Activated T-helper 1 cell treated with anti-CD3 and anti-CD28 coated beads, Interleukin-2, amount 50 U/mL, for 16 hours (primary cell): ENCODE measurements around the gene ABLIM2.

ENCODE experiments used
- DNase-seq, 2 donors: peaks; one replicate each; pipeline ENCODE4 v3.0.0-alpha.2; 2020; ENCODE audit warnings: low read depth in 1 of 2, low spot score in 1 of 2

Gene ABLIM2

GRCh38 chr4:8158710-8159536 lies at the start of gene ABLIM2:
TSS of gene ABLIM2 (minus strand) at chr4:8158813. CDS start at chr4:8158689, 124 bp downstream.
- peak; percentile 98 to 99 for DNase-seq

GRCh38 chr4:8207314-8207713 lies 48.7 kb upstream of the ABLIM2 start:
- DNase-seq: no peak

DNA sequence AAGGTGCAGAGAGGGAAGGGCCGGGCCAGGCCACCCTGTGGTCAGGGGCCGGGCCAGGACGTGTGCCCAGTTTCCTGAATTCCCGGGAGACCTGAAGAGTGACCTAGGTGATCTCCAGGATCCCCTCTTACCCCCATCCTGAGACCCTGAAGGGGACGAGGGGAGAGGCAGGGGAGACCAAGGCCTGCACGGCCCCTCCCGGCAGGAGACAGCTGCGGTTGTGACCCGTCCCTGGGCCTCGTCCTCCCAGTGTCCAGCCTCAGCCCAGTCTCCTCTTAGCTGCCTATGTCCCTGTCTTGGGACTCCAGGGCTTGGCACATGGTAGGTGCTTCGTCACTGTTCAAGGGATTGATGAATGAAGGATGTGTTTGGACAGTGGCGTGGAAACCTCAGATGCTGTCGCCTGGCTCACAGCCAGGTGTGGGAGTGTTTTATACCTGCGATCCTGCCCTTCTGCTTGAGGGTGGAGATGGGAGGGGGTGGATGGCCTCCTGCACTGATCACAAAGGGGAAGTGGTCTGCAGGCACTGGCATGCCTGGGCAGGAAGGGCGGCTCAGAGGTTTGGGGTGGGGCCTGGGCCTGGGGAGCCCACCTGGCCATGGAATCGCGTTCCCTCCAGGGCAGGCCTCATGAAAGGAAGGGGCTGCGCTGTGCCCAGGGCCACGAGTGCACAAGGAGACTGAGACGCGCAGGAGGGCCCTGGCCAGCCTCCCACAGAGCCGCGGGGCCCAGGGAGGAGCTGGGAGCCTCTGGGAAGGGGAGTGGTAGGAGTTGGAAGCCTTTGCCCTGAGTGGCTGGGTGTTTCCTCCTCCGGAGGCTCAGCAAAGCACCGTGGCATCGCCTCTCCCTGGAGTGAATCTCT lies 47.4 kb upstream of the ABLIM2 start:
- DNase-seq: no peak

DNA sequence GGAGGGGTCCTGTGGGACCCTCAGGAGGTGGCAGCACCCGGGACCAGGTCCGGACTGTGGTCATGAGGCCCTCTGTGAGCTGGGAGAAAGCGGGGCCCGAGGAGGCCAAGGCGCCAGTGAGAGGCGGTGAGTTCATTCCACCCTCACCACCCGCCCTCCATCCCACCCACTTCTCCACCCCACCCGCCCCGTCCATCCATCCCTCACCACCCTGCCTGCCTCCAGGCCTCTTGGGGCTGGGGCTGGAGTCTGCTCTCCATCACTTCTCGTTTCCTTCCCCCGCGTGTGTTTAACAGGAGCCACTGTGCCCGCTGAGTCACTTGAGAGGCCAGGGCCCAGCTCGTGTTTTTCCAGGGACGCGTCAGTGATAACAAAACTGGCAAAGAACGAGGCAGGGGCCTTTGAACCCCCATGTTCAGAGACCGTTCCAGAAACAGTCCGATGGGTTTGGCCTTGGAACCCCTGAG lies 46.7 kb upstream of the ABLIM2 start:
- DNase-seq: no peak

- DNase-seq: no peak
Observed at GRCh38 chr4:8204576-8205227, 46.1 kb upstream of the ABLIM2 start.

GRCh38 chr4:8203817-8204216 lies 45.2 kb upstream of the ABLIM2 start:
- DNase-seq: no peak

- no peak for DNase-seq
Observed at GRCh38 chr4:8203052-8203401, 44.4 kb upstream of the ABLIM2 start.

DNA sequence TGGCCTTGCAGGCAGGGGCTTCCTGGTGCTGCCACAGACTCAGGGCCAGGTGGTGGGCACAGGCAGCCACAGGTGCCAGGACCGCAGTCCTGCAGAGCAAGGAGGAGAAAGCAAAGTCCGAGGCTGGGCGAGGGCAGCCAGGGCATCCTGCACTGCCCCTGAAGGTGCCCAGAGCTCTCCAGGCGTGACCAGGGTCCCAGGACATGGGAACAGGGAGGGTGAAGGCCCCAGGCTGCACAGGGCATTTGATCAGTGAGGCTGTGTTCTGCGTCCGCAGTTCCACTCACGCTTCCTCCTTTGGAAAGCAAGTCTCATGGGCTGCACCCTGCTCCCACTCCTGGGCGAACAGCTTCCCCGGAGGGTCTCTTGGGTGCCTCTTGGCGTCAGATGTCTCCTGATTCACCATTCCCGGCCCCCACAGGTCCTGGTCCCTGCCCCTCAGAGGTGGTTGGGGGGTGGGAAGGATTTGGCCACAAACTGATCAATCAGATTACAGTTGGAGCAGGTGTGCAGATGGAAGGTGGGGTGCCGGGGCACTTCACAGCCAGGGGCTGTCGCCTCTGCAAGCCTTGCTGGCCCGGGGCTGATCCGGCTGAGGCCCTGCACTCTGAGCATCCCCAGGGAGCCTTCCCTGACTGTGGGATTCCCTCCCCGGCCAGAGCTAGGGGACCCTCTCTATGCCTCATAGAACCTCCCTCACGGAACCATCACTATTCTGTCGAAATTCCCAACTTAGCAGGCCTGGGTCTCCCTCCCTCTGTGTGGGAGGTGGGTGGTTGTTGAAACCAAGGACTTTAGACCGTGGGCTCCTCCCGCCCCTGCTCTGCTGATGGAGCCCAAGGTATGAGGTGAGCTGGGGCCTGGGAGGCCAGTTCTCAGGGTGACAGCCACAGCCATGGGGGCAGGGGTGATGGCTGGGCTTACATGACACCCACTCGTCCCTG lies 43.8 kb upstream of the ABLIM2 start:
- no peak for DNase-seq

GRCh38 chr4:8201321-8201781 lies 42.7 kb upstream of the ABLIM2 start:
- DNase-seq: peak in 1 of 2 donors; percentile 18

DNA sequence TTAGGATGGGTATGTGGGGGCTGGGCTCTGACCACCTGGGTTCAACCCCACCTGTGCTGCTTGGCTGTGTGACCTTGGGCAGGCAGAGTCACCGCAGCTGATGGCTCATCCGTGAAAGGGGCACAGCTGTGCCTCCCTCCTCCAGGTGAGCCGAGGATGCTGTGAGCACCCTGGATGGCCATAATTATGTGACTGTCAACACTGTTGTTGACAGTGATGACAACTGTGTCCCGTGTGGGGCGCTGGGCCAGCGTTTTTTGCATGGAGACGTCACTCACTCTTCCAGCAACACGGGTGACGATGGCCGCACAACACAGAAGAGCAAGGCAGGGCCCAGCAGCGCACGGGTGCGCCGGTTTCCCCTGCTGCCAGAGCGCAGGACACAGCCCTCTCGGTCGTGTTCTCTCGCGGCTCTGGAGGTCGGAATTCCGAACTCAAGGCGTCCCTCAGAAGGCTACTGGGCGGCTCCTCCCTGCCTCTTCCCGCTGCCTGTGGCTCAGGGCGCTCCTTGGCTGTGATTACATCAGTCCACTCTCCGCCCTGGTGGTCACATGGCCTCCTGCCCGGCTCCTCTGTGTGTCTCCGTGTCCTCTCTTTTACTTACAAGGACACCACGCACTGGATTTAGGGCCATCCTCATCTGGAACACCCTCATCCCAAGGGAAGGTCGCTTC lies 41.8 kb upstream of the ABLIM2 start:
- DNase-seq: no peak

- no peak for DNase-seq
Observed at GRCh38 chr4:8199594-8200301, 41.1 kb upstream of the ABLIM2 start.

DNA sequence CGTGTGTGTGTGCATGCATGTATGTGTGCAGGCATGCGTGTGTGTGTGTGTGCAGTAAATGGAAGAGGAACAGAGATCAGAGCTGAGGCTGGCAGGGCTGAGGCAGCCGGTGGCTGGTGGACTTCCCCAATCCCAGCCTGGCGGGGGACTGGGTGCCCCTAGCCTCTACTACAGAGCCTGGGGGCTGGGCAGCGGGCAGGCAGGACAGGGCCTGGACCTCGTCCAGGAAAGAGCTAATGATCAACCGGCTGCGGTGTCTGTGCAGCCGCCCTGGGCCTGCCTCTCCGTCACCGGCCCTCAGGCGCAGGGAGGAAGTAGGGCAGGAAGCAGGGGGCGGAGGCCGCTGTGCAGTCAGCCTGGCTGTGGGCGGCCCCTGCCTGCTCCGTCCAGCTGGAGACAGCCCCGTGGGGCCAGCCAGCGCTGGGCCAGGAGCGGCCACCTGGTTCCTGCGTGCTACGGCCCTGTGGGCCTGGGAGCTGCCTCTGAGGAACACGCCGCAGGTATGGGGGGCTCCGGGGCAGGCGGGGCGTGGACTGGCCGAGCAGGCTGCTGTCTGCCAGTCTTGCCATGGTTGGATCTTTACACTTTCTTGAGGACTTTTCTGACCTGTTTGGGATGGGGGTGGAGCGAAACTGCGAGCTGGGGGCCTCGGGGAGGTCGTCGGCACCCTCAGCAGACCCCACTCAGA lies 40.4 kb upstream of the ABLIM2 start, which contains the start of gene SH3TC1:
SH3TC1 (plus strand) TSS at position 385 of the 688 bp plus-strand sequence. CDS start 5,905 bp downstream, outside the sequence.
- DNase-seq: peak; percentile 15 to 27

GRCh38 chr4:8198206-8198905 lies 39.7 kb upstream of the ABLIM2 start:
- DNase-seq: no peak

DNA sequence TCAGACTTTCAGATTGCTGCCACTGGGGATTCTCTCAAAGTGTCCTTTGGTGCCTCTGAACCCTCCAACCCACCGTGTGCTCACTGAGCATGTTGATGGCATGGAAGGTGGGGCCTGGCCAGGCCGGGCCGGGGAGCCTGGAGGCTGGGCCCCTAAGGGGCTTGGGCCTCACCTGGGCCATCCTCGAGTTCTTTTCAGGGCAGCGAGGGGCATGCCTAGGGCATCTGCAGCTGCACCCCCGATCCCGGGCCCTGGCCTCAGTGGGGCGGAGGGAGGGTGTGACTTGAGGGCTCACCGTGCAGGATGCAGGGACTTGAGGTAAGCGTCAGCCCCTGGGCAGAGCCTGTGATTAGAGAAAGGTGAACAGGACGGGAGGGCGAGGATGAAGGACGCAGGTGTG lies 38.9 kb upstream of the ABLIM2 start:
- DNase-seq: no peak

GRCh38 chr4:8195841-8196458 lies 37.3 kb upstream of the ABLIM2 start:
- DNase-seq: no peak

DNA sequence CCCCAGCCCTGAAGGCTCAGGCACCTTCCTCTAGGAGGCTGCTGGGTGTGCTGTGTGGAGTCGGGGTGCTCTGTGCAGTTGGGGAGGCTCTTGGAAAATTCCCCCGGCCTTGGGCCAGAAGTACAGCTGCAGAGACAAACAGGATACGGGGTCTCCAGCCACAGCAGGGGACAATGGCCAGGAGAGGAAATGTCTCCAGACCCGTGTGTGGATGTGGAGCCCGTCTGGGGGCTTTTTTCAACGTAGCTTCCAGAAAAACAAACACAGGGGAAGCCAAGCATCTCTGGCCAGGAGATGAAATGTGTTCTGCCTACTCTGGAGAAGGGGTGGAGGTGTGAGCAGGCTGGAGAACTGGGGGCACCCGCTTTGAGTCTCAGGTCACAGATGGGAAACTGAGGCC lies 36.8 kb upstream of the ABLIM2 start:
- DNase-seq: no peak
